WERI-Rb-1 (cell line): ENCODE data around the gene TFPI2.

Experiments used
- DNase-seq: peaks from one replicate; pipeline ENCODE4 v3.0.0-alpha.2; 2020
- H3K27ac ChIP-seq: fragments of 250-450 bp; sonication (Bioruptor Pico); 2 replicates; pipeline ENCODE4 v1.5.1; 2020; ENCODE audit warnings: mild to moderate bottlenecking, moderate library complexity
- H3K27me3 ChIP-seq: fragments of 250-450 bp; sonication (Bioruptor Pico); 2 replicates; pipeline ENCODE4 v1.5.1; 2021; ENCODE audit warnings: mild to moderate bottlenecking, low read depth, moderate library complexity; ENCODE audit not compliant: insufficient read depth, severe bottlenecking
- H3K36me3 ChIP-seq: fragments of 250-450 bp; sonication (Bioruptor Pico); 2 replicates; pipeline ENCODE4 v1.5.1; 2020; ENCODE audit warnings: mild to moderate bottlenecking, moderate library complexity
- H3K4me3 ChIP-seq: 2 replicates; pipeline ENCODE4 v1.5.1; 2011; ENCODE audit warnings: low read depth, mild to moderate bottlenecking, control low read depth, low read length
- H3K9me3 ChIP-seq: fragments of 250-450 bp; sonication (Bioruptor Pico); 2 replicates; pipeline ENCODE4 v1.5.1; 2021; ENCODE audit warnings: mild to moderate bottlenecking, moderate library complexity; ENCODE audit not compliant: severe bottlenecking
- TF ChIP-seq, protein P1 (sequence below): IDR thresholded peaks from 2 replicates; pipeline ENCODE4 v1.5.1; 2011; ENCODE audit warnings: low read depth, mild to moderate bottlenecking, control low read depth, inconsistent platforms, low read length

The TFPI2 gene, protein sequence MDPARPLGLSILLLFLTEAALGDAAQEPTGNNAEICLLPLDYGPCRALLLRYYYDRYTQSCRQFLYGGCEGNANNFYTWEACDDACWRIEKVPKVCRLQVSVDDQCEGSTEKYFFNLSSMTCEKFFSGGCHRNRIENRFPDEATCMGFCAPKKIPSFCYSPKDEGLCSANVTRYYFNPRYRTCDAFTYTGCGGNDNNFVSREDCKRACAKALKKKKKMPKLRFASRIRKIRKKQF

DNA sequence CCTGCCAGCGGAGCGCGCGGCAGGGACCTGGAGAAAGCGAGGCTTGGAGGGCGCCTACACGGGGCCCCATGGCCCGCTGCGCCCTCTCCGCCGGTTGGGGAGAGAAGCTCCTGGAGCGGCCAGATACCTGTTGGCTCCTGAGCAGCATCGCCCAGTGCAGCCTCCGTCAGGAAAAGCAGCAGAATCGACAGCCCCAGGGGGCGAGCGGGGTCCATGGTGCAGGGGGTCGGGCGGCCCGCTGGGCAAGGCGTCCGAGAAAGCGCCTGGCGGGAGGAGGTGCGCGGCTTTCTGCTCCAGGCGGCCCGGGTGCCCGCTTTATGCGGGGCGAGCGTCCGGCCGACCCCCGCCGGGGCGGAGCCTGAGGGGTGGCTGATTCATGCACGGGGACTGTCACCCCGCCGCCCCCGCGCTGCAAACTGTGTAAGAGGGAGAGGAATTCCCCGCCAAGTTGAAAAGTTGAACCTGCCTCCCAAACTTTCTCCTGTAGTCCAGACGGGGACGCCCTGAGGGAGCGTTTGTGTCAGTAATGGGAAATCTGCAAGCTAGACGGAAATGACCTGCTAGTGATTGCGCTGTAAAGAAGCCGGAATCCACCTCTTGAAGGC, at the start of gene TFPI2:
TFPI2 (minus strand) TSS at position 290 of the 605 bp plus-strand sequence; CDS start at position 215, 75 bp downstream.
- no peaks in the 10 kb centered on the region for H3K9me3 ChIP-seq
- peak within 1 kb of the TSS; percentile 62 for H3K4me3 ChIP-seq
- DNase-seq, result peak; percentile 13
- no peaks in the 10 kb centered on the region for H3K27me3 ChIP-seq
- no peaks in the 10 kb centered on the region for H3K36me3 ChIP-seq
- no peak within 1 kb of the TSS for H3K27ac ChIP-seq
- TF ChIP-seq, protein P1, sequence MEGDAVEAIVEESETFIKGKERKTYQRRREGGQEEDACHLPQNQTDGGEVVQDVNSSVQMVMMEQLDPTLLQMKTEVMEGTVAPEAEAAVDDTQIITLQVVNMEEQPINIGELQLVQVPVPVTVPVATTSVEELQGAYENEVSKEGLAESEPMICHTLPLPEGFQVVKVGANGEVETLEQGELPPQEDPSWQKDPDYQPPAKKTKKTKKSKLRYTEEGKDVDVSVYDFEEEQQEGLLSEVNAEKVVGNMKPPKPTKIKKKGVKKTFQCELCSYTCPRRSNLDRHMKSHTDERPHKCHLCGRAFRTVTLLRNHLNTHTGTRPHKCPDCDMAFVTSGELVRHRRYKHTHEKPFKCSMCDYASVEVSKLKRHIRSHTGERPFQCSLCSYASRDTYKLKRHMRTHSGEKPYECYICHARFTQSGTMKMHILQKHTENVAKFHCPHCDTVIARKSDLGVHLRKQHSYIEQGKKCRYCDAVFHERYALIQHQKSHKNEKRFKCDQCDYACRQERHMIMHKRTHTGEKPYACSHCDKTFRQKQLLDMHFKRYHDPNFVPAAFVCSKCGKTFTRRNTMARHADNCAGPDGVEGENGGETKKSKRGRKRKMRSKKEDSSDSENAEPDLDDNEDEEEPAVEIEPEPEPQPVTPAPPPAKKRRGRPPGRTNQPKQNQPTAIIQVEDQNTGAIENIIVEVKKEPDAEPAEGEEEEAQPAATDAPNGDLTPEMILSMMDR, result no peak

DNA sequence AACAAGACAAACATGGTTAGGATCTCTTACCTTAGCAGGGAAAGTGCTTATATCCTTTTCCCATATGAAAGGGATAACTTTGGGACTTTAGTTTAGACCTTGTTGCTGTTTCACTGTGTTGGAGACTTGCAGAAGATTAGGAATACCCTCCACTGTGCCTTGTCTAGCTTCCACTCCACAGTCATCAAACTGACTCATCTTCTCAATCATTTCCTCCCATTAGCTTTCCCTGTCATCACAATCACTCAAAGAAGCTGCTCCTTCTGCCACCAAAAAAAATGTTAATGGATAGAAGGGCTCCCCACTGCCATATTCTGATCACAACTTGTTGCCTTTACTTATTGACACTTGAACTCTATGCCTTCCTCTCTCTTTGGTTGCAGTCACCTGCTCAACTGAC, 47.7 kb upstream of the TFPI2 start:
- H3K9me3 ChIP-seq, result peaks cover 3% of the 10 kb centered on the region
- TF ChIP-seq, protein P1, result no peak
- no peaks in the 10 kb centered on the region for H3K36me3 ChIP-seq
- no peak for DNase-seq
- H3K4me3 ChIP-seq, result no peak overlapping the region
- no peaks in the 10 kb centered on the region for H3K27me3 ChIP-seq
- no peak overlapping the region for H3K27ac ChIP-seq

- H3K36me3 ChIP-seq, result no peaks in the 10 kb centered on the region
Observed at GRCh38 chr7:93937818-93938217, 47.3 kb upstream of the TFPI2 start.

DNA sequence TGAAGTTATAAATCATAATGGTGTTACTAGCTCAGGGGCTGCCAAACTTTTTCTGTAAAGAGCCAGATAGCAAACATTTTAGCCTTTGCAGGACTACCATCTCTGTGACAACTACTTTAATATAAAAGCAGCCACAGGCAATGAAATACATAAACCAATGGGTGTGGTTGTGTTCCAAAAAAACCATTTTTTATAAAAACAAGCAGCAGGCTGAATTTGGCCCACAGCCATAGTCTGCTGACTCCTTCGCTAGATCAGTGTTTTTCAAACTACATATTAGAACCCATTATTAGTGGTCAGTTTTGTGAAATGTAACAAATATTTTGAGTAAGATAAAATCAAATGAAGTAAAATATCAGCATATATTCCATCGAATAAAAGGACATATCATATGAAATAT, 44.5 kb upstream of the TFPI2 start:
- no peak overlapping the region for H3K27ac ChIP-seq
- no peak overlapping the region for H3K4me3 ChIP-seq
- TF ChIP-seq, protein P1, result no peak
- no peaks in the 10 kb centered on the region for H3K36me3 ChIP-seq
- H3K9me3 ChIP-seq, result peaks cover 3% of the 10 kb centered on the region
- DNase-seq, result no peak
- H3K27me3 ChIP-seq, result no peaks in the 10 kb centered on the region

More at GRCh38 chr7:93937818-93938217, 47.3 kb upstream of the TFPI2 start:
- no peak overlapping the region for H3K4me3 ChIP-seq
- TF ChIP-seq, protein P1, result no peak
- no peak overlapping the region for H3K27ac ChIP-seq
- H3K9me3 ChIP-seq, result peaks cover 3% of the 10 kb centered on the region
- no peaks in the 10 kb centered on the region for H3K27me3 ChIP-seq
- DNase-seq, result no peak

DNA sequence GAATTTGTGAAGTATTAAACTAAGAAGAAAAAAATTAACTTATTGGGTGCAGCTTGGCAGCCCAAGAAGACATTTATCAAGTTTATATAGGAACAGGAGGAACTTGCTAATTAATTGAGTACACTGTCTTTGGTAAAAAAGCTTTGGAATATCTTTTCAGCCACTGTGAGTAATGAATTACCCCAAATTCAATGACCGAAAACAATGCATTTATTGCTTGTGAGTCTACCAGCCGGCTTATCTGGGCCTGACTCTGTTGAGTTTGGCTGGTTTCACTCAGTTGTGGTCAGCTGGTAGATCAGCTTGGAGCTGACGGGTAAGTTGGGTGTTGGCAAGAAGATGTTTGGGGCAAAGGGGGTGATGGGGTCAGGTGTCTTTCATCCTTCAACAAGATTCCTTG, 42.6 kb upstream of the TFPI2 start:
- Histone ChIP-seq H3K27me3 (no peaks in the 10 kb centered on the region), H3K27ac (no peak overlapping the region), H3K9me3 (peaks cover 3% of the 10 kb centered on the region), H3K4me3 (no peak overlapping the region), H3K36me3 (no peaks in the 10 kb centered on the region)
- TF ChIP-seq, protein P1, result no peak
- DNase-seq, result no peak
